ENCODE results near the gene MECR. TPM values are rescaled to one million over a fixed set of nuclear protein-coding genes. Genes with fewer than 3 reads are reported as not detected.

Gene MECR
- total and polyA plus RNA-seq, 10 of the 15 experiments (the other 5 are each of a cell fraction or from before 2014, with no cell fraction given), result 7.6 to 66.3 (median 38.7) TPM

DNA sequence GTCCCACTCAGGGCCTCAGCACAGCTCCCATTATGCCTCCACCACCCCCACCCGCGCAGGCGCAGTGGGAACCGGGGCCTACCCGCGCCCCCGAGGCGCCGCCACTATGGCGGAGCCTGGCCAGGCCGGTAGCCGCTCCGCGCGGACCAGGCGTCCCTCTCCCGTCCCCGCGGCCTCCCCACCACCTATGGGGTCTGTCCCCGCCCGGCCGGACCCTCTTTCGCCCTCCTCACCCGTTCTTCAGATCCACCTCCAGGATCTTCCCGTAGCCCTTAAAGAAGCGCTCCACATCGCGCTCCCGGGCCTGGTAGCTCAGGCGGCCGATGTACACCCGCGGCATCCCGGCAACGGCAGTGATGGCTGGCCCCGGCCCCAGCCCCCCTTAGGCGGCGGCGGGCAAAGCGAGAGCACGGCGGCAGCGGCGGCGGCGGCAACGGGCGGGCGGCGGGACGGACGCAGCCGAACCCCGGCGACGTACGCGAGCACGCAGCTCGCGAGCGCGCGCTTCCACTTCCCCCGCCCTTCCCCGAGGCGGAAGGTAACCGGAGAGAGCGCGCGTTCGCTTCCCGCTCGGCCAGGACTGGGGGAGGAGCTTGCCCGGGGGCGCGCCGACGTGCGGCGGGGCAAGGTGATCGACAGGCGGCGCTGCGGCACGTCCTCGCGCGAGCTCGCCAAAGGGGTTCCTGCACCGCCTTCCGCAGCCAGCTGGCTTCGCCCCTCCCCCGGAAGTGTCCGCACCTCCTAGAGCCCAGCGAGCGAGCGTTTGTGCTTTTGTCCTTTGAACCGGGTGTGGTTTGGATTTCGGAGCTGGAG is 49.1 kb downstream of the MECR start, which contains the start of gene SRSF4 (continued):
- TF ChIP-seq, protein P1, sequence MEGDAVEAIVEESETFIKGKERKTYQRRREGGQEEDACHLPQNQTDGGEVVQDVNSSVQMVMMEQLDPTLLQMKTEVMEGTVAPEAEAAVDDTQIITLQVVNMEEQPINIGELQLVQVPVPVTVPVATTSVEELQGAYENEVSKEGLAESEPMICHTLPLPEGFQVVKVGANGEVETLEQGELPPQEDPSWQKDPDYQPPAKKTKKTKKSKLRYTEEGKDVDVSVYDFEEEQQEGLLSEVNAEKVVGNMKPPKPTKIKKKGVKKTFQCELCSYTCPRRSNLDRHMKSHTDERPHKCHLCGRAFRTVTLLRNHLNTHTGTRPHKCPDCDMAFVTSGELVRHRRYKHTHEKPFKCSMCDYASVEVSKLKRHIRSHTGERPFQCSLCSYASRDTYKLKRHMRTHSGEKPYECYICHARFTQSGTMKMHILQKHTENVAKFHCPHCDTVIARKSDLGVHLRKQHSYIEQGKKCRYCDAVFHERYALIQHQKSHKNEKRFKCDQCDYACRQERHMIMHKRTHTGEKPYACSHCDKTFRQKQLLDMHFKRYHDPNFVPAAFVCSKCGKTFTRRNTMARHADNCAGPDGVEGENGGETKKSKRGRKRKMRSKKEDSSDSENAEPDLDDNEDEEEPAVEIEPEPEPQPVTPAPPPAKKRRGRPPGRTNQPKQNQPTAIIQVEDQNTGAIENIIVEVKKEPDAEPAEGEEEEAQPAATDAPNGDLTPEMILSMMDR (IDR thresholded peaks at IDR 0.05 in 2 of 3, conservative IDR thresholded peaks at IDR 0.05 in 1 of 3; ENCODE audit: control insufficient read depth in 2 of 3, extremely low read depth in 1 of 3, insufficient read depth in 1 of 3, low read depth in 3 of 3, low read length in 3 of 3), result peak; percentile 55 to 95 (median 63); a peak in 4 of 6 replicates
- TF ChIP-seq ZBED1 (IDR thresholded peaks at IDR 0.05; ENCODE audit: borderline replicate concordance), result no peak
- TF ChIP-seq EED (IDR thresholded peaks at IDR 0.05; ENCODE audit: low read depth), result no peak
- TF ChIP-seq, protein P2, sequence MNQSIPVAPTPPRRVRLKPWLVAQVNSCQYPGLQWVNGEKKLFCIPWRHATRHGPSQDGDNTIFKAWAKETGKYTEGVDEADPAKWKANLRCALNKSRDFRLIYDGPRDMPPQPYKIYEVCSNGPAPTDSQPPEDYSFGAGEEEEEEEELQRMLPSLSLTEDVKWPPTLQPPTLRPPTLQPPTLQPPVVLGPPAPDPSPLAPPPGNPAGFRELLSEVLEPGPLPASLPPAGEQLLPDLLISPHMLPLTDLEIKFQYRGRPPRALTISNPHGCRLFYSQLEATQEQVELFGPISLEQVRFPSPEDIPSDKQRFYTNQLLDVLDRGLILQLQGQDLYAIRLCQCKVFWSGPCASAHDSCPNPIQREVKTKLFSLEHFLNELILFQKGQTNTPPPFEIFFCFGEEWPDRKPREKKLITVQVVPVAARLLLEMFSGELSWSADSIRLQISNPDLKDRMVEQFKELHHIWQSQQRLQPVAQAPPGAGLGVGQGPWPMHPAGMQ (IDR thresholded peaks at IDR 0.05; ENCODE audit: borderline replicate concordance), result no peak
- 0 out of 2 replicates have a peak, but pooled peaks have one; percentile 60 for TF ChIP-seq RFX5 (IDR thresholded peaks at IDR 0.05; ENCODE audit: low read depth, low read length)
- TF ChIP-seq, protein P3, sequence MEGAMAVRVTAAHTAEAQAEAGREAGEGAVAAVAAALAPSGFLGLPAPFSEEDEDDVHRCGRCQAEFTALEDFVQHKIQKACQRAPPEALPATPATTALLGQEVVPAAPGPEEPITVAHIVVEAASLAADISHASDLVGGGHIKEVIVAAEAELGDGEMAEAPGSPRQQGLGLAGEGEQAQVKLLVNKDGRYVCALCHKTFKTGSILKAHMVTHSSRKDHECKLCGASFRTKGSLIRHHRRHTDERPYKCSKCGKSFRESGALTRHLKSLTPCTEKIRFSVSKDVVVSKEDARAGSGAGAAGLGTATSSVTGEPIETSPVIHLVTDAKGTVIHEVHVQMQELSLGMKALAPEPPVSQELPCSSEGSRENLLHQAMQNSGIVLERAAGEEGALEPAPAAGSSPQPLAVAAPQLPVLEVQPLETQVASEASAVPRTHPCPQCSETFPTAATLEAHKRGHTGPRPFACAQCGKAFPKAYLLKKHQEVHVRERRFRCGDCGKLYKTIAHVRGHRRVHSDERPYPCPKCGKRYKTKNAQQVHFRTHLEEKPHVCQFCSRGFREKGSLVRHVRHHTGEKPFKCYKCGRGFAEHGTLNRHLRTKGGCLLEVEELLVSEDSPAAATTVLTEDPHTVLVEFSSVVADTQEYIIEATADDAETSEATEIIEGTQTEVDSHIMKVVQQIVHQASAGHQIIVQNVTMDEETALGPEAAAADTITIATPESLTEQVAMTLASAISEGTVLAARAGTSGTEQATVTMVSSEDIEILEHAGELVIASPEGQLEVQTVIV (IDR thresholded peaks at IDR 0.05; ENCODE audit: borderline replicate concordance, partially characterized antibody), result peak; percentile 49
- TF ChIP-seq ZNF622 (IDR thresholded peaks at IDR 0.05), result no peak
